NCI-H524 treated with DMSO at 0.1 percent for 48 hours (cell line): Measurements from ENCODE around the gene MRPL48.

Experiments
- DNase-seq: peaks from one replicate; lab custom pipeline; 2025; lab: John Stamatoyannopoulos, UW

Gene MRPL48

GRCh38 chr11:73893041-73893440 is 105.4 kb downstream of the MRPL48 start:
- no peak for DNase-seq

GRCh38 chr11:73894725-73895335 is 107.2 kb downstream of the MRPL48 start:
- DNase-seq, result no peak

- no peak for DNase-seq
Measured at GRCh38 chr11:73902303-73902702, 114.6 kb downstream of the MRPL48 start.

GRCh38 chr11:73907191-73907590 is 119.5 kb downstream of the MRPL48 start:
- DNase-seq, result no peak

GRCh38 chr11:73912026-73912425 is 124.4 kb downstream of the MRPL48 start:
- DNase-seq, result no peak

GRCh38 chr11:73913472-73913871 is 125.8 kb downstream of the MRPL48 start:
- no peak for DNase-seq

GRCh38 chr11:73914284-73914683 is 126.6 kb downstream of the MRPL48 start:
- no peak for DNase-seq
